WTC11 (cell line): ENCODE measurements around the gene PURA.

ENCODE experiments used
- ATF6 ChIP-seq: sonication (generic); formaldehyde crosslinking; IDR thresholded peaks from 2 replicates; pipeline ENCODE4 v1.8.1; 2023; ENCODE audit warnings: mild to moderate bottlenecking, missing genetic modification reagents
- CREM ChIP-seq: sonication (generic); formaldehyde crosslinking; IDR thresholded peaks from 2 replicates; pipeline ENCODE4 v1.8.1; 2022; ENCODE audit warnings: mild to moderate bottlenecking, missing genetic modification reagents, moderate library complexity
- CTCF ChIP-seq: fragments of 200-600 bp; IDR thresholded peaks from 2 replicates; pipeline ENCODE4 v1.8.0; 2022; ENCODE audit warnings: antibody characterized with exemption
- EMX1 ChIP-seq: fragments of 250-450 bp; sonication (Bioruptor Pico); IDR thresholded peaks from 2 replicates; pipeline ENCODE4 v1.8.0; 2021; ENCODE audit warnings: mild to moderate bottlenecking
- RELA ChIP-seq: sonication (generic); formaldehyde crosslinking; IDR thresholded peaks from 2 replicates; pipeline ENCODE4 v1.8.1; 2022; ENCODE audit warnings: missing genetic modification reagents, mild to moderate bottlenecking, borderline replicate concordance
- USF2 ChIP-seq: sonication (generic); formaldehyde crosslinking; IDR thresholded peaks from 2 replicates; pipeline ENCODE4 v1.8.1; 2023; ENCODE audit warnings: mild to moderate bottlenecking, missing genetic modification reagents, moderate library complexity

- TF ChIP-seq USF2 (CRISPR knock-in tag) (no peak), EMX1 (CRISPR knock-in tag) (no peak), CREM (CRISPR knock-in tag) (no peak), RELA (CRISPR knock-in tag) (no peak), CTCF (no peak), ATF6 (CRISPR knock-in tag) (no peak)
Measured at GRCh38 chr5:140090251-140090650, 23.7 kb upstream of the PURA start.
